Activated CD4-positive, CD25-positive, alpha-beta regulatory T cell treated with anti-CD3 and anti-CD28 coated beads, Interleukin-2, amount 50 U/mL, for 72 hours (primary cell): ENCODE results near the gene BICDL2.

ENCODE experiments used
- DNase-seq: peaks from one replicate; pipeline ENCODE4 v3.0.0; 2021

Gene BICDL2

DNA sequence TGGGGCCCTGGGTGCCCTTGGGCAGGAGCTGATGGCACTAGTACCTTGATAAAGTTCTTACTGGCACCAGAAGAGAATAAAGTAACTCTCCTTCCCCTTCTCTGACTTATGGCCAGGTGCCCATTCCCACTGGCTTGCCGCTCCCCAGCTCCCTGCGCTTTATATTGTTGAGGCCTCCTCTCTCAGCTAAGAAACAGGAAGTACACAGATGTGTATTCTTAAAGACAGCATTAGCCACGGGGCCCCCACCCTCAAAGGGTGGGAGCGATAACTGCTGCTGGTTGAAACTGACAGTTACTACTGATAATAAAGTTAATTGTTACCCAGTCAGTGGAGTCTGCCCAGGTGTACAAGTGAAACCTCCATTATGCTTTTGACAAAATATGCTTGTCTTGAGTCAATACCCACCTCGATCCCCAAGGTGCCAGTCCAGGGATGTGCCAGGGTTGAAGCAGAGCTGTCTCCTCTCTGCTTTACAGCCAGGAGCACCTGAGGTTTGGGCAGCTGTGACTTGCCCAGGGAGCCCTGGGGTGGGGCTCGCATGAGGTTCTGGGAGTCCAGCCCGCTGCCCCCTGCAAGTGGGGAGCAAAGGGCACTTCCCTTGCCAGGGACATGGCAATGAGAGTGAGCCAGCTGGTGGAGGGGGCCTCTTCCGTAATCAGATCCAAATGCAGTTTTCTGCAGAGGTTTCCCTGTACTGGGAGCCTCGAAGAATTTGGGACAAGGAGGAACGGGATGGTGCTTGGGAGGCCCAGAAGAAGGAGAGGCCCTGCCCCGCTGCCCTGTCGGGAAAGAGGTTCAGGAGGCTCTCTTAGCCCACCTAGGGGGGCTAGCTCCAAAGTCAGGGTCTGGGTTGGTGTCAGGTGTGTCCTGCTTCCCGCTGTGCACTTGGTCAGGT is 29.4 kb downstream of the BICDL2 start:
- DNase-seq: no peak

DNA sequence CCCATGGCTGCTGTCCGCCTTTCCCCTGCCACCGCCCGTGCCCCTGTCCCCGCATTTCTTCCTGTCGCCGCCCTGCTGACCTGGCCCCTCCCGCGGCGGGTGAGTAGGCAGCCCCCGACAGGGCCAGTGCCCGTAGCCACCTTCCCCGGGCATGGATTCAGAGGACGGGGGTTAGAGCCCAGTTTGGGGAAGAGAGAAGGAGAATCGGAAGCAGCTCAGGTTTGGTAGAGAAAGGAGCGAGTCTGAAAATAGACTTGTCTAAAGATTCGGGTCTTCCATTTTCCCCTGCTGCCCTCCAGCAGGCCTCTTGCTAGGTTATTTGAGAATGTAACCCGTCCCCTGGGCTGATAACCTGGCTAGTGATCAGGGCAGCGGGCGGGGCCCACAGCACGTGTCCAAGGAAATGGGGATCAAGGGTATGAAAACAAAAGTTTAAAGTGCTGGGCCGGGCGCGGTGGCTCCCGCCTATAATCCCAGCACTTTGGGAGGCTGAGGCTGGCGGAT is 31.9 kb downstream of the BICDL2 start:
- no peak for DNase-seq

DNA sequence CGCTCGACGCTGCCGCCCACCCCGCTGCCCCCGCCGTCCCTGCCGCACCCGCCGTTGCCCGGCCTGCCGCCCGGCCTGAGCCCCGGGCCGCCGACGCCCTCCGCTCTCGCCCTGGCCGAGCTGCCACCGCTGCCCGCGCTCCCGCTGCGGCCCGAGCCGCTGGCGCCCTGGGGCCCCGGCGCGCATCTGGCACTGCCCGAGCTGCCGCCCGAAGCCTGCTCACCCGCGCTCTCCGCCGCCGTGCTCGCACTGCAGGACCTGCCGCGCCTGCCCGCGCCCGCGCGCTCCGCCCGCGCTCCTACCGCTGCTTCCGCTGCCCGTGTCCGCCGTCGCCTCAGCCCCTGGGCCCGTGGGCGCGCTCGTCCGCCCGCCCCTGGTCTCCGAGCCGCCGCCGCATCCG is 32.4 kb downstream of the BICDL2 start:
- no peak for DNase-seq

DNA sequence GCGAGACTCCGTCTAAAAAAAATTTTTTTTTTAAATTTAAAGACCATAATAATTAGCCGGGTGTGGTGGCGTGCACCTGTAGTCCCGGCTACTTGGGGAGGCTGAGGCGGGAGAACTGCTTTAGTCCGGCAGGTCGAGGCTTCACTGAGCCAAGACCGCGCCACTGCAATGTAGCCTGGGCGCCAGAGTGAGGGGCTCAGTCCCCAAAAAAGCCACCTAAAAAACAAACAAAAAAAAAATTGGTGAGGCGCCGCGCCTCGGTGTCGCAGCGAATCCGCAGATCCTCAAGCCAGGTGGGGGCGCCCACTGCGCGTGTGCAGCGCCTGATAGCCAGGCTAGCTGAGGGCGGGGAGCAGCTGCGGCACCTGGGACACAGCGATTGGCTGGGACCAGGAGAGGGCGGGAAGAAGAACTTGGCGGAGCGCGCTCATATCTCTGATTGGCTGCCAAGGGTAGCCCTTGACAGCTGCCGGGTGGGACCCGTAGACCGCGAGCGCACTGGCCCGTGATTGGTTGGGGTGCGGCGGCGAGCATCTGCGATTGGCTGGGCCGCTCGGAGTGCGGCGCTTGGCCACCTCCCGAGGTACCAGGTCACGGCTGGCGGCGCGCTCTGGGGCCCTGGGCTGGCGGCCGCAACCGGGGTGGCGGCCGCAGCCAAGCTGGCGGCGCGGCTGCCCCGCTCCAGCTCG is 33.0 kb downstream of the BICDL2 start:
- DNase-seq: peak; percentile 95

DNA sequence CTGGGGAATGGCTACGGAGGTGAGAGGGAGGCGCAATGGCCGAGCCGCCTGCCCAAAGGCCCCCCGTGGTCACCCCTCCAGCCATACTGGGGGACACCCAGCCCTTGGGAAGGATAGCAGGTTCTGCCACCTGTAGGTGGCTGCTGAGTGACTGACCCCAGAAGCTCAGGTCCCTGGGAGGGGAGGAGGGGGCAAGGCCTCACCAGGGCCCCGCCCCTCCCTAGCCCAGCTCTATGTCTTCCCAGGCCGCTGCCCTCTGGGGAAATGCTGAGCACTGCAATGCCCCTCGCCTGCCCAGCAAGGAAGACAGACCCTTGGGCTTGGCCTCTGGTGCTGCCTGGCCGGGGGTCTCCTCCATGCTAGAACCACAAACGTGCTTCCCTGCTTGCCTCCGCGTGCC is 35.4 kb downstream of the BICDL2 start:
- no peak for DNase-seq

DNA sequence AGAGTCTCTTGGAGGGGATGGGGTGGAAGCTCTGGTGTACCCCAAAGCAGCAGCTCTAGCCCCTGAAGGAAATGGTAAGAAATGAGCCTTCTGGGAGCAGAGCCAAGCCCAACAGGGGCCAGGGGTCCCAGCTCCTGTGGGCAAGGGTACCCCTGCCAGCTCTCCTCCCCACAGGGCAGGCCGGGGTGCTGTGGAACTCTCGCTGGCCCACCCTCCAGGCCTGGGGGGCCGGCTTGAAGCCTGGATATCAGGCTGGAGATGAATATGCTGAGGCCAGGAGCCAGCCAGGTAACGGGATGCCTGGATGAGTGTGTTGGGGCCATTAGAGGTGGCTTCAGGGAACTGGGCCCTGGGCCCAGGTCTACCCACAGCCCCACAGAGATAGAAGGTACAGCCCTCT is 36.2 kb downstream of the BICDL2 start:
- no peak for DNase-seq

DNA sequence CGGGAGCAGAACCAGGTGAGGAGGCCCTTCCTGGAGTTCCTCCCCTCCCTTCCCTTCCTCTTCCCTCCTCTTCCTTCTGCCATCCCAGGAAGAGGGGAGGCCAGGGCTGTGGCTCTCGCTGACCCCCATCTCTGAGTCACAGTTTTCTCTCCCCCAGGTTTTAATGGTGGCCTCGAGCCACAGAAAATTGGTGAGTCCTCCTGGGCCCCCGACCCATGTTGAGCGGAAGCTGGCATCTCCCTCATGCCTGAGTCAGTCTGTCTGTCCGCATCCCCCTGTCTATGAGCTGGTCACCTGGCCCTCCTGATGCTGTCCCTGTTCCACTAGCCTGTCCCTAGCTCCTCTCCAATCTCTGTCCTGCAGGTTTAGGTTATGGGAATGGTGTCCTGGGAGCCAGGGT is 36.8 kb downstream of the BICDL2 start:
- no peak for DNase-seq

DNA sequence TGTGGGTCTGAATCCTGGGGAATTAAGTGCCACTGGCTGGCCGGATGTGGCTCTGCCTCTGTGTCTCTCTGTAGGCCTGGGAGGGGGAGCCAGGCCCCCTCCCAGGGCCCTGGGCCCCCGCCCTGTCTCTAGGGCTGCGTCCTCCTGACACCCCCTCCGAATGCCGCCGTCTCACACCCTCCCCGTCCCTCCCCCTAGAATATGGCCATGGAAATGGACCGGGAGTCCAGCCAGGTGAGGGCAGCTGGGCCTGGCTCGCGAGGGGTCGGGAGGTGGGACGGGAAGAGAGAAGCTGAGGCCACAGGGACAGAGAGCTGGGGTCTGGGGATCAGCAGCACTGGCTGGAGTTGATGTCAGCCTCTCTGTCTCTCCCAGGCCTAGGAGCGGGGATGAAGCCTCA is 40.4 kb downstream of the BICDL2 start:
- DNase-seq: no peak

DNA sequence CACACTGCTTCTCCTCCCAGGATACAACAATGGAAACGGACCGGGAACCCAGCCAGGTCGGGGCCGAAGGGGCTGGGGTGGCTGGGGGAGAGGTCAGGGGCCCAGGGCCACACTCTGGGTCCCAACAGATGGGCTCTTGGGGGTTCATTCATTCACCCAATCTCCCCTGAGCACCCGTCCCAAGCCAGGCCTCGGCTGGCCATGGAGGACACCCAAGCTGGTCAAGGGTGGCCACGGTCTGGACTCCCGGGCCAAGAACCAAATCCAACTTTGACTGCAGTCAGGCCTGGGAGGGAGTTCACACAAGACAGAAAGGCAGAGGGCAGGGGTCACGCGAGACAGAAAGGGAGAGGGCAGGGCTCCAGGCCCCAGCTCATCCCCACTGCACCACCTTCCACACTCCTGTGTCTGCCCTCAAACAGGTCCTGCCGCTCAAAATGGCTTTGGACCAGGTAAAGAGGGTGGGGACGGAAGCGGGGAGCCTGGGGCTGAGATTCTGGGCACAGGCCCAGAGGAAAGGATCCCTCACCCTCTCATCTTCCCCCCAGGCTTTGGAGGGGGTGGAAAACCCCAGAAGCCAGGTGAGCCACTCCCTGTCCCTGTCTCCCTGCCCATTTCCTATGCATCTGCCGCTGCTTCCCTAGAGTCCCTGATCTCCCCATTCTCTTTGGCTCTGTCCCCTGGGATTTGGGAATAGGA is 44.2 kb downstream of the BICDL2 start:
- no peak for DNase-seq

DNA sequence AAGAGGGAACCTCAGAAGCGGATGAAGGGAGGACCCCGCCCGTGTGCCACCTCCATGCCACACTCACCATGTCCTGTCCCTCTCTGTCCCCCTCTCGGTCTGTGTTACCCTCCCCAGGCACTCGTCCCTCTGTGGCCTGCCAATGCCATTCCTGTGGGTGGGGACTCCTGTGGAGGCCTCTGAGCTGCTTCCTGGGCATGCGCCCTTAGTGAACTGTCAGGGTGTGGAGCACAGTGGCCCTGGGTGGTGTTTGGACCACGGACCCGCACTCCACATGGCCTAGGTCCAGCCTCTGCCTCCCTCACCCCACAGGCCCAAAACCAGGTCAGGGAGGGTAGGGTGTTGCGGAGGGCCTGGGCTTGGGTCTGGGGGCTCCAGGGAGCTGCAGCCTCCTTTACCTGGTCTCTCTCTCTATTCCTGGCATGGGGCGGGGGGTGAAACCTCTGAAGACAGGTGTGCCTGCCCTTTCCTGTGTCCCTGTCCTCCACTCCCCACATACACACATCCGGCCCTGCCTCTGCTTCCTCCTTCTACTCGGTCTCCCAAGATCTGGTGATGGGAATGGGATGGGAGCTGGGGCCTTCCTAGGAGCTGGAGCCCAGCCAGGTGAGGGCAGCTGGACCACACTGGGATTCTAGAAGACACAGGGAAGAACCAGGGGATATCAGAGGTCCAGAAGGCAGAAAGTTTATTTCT is 45.0 kb downstream of the BICDL2 start:
- DNase-seq: no peak

DNA sequence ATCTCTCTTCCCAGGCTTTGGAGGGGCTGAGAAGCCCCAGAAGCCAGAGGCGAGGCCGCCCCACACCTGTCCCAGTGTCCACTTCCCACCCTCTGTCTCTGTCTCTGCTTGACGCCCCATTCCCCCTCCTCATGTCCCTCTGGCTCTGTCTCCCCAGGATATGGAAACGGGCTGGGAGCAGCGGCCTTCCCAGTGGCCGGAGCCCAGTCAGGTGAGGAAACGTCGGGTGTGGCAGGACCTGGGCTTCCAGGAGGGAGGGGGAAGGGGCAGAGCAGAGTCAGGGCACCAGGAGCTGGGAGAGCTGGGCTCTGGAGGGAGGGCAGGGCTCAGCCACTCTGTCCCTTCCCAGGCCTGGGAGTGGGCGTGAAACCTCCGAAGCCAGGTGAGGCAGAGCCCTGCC is 45.9 kb downstream of the BICDL2 start:
- DNase-seq: no peak

DNA sequence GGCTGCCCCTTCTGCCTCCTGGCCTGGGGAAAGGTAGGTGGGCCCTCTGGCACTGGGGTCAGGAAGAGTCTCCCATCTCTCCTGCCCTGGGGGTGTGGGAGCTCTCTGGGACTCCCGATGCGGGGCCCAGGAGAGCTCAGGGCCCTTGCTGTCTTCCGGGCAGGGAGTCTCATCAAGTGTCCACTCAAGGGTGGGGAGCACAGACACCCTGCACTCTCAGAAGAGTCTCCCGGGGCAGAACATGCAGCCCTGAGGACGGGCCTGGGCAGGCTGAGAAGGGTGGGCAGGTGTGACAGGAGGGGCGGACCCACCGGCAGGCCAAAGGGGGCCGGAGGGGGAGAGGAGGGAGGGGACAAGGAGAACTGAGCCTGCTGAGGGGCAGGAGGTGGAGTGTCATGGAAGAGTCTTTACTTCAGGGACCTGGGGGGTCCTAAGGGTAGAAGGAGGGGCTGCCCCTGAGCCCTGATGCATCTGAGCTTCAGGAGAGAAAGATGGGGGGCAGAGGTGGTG is 48.1 kb downstream of the BICDL2 start:
- DNase-seq: no peak

DNA sequence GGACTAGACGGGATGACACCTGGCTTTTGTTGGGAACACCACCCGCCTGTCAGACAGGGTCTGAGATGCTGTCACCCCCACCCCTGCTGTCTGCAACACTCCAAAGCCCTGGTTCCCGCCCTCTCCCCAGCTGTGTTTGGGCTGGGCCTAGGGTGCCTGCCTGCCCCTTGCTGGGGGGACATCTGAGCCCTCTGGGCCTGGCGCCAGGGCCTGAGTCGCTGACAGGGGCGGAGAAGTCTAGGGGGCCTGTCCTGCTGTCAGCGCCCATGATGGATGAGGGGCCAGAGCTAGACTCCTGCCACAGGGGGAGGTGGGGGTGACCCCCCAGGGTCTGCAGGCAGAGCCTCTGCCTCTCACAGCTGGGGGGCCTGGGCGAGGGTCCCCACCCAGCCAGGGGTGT is 48.9 kb downstream of the BICDL2 start:
- DNase-seq: no peak

DNA sequence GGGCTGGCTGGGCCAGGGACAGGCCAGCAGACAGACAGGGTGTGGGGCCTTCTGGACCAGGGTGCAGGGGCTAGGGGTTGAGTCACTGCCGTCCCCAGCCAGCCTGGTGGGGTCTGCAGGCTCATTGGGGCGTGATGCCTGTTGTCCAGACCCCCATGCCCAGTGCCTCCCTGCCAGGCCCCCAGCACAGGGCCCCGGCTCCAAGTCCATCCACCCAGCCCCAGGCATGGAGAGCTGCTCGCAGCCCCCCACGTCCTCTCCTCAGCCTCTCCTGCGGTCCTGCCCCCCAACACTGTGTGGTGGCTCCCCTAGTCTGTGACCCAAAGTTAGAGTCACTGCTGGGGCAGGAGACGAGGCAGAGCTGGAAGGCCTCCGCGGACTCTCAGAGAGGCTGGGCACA is 49.5 kb downstream of the BICDL2 start:
- no peak for DNase-seq

DNA sequence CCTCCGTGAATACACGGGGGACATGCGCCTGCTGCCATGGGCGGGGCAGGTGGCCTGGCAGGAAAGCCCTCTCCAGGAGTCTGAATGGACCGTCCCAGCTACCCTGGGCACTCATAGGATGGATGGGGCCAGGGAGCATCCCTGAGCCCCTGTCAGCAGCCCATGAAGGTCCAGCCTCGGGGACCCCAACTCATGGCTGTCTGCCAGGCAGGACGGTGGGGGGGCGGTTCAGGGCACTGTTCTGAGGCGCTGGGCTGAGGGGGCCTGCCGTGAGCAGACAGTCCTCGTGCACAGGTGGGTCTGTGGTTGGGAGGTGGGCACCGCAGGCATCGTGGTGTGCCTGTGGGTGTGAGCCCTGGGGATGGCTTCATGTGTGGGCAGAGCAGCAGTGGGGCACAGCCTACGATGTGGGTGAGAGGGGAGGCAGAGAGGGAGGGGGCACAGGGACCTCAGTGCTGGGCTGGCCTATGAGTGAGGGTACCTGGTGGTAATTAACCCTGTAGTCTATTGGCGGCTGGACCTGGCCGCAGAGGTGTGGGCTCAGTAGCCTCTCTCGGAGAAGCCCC is 50.0 kb downstream of the BICDL2 start:
- DNase-seq: no peak

DNA sequence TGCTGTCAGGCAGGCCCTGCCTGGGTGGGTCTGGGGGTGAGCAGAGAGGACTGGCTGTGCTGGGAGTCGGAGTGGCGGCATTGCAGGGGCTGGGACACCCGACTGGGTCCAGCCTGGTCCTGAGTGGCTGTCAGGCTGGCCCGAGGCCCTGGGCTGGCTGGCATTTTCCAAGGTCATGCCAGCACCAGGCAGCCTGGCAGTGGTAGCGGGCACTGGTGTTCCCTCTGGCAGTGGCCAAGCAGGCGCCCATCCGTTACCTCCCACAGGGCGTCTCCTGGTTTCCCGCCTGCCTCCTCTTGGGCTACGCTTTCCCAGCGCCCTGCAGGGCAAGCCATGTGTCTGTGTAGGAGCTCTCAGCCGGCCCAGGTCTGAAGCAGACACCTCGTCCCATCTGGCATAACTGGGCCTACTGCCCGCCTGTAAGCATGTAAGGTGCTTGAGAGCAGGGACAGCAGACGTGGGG is 50.8 kb downstream of the BICDL2 start:
- DNase-seq: no peak

DNA sequence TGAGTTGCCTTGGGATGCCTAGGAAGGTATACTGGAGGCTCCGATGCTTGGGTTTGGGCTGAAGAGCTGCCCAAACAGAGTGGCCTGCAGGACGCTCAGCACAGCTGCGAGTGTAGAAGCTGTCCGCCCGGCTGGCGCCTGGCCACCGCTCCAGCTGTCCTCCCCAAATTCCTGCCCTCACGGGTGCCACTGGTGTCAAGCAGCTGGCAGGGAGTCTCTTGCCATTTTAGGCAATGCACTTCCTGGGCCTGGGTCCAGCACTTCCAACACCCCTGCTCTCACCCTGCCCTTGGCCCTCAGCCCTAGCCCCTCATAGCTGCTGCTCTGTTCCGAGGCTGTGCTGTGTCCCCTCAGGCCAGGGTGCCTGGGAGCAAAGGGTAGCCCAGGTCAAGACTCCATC is 51.3 kb downstream of the BICDL2 start:
- DNase-seq: no peak

DNA sequence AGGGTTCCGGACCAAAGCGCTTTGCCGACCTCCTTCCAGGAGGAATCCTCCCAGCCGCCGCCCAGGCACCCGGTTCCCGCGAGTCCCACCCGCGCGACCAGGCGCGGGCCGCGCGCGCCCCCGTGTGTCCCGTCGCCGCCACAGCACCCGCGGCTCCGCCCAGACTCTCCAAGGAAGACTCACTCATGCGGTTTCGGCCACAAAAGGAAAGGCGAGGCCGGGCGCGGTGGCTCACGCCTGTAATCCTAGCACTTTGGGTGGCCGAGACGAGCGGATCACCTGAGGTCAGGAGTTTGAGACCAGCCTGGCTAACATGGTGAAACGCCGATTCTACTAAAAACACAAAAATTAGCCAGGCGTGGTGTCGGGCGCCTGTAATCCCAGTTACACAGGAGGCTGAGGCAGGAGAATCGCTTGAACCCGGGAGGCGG is 53.0 kb downstream of the BICDL2 start:
- DNase-seq: peak; percentile 71

DNA sequence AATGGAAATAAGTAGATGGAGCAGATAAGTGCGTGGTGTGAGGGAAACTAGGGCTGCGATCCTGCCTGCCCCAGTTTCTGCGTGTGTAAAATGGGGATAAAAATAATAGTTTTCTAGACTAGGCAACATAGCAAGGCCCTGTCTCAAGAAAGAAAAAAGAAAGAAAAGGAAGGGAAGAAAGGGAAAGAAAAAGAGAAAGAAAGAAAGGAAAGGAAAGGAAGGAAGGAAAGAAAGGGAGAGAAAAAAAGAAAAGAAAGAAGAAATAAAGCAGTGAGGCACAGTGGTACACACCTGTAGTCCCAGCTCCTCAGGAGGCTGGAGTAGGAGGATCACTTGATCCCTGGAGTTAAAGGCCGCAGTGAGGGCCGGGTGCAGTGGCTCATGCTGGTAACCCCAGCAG is 54.3 kb downstream of the BICDL2 start:
- no peak for DNase-seq

DNA sequence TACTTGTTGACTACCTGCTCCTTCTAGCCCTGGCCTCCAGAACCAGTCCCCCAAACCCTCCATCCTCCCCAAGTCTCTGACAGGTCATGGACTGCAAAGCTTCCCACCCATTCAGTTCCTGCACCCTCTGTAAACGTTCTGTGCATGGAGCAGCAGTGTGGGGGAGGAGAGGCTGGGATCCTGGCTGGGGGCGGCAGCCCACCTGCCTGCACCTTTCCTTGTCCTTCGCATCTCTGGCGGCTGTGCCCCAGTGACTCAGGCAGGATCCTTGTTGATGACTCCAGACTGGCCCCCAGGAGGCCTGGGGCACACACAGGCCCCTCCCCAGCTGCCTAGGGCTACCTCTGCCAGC is 54.9 kb downstream of the BICDL2 start:
- no peak for DNase-seq

DNA sequence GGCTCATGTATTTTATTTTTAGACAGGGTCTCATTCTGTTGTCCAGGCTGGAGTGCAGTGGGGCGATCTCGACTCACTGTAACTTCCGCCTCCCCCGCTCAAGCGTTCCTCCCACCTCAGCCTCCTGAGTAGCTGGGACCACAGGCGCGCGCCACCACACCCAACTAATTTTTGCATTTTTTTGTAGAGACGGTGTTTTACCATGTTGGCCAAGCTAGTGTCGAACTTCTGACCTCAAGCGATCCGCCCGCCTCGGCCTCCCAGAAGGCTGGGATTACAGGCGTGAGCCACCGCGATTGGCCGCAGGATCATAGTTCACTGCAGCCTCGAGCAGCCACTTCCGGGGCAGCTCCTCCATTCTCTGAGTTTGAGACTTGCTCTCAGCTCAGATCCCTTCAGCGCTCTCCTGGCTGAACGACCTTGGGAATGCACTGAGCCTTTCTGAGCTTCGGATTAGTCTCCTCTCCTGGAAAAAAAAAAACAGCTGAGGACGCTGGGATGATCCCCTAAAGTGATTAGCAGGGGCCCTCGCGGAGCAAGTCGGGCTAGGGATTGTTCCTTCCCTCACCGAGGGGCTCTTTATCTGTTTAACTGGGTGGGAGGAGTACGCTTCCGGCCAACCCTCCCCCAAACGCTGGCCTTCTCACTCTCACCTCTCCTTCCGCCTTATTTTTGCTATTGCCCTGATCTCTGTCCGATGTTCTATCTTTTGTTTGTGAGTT is 55.4 kb downstream of the BICDL2 start:
- DNase-seq: no peak
